Caco-2 (cell line): ENCODE results near the gene PIH1D1. TPM values are rescaled to one million over a fixed set of nuclear protein-coding genes. Genes with fewer than 3 reads are reported as not detected.
A peak's percentile ranks its signal among the peaks of the same experiment; 100 is the strongest.

Source experiments
- BruUV-seq: library from RNA; stranded (reverse); fragments of 400-500 nt; replicated peaks from 2 replicates; lab custom pipeline; 2021; lab: Mats Ljungman, UMichigan
- CTCF ChIA-PET: fragments of 300-600 bp; sonication (Branson Sonifier 250); formaldehyde crosslinking; loops from one replicate; lab custom pipeline; 2022; ENCODE audit warnings: antibody characterized with exemption; lab: Charles Lee
- POLR2A ChIA-PET: fragments of 300-600 bp; sonication (Branson Sonifier 250); formaldehyde crosslinking; loops from one replicate; lab custom pipeline; 2022; ENCODE audit warnings: antibody characterized with exemption; lab: Charles Lee
- DNase-seq, 2 experiments: peaks; one replicate each; pipeline versions ENCODE4 v3.0.0 to v3.0.0-alpha.2; 2020 to 2022
- H3K27me3 ChIP-seq: replicated peaks from 2 replicates; pipeline ENCODE4 v1.6.0; 2011; ENCODE audit warnings: low read length; ENCODE audit not compliant: control insufficient read depth, insufficient read depth
- H3K36me3 ChIP-seq: 2 replicates; pipeline ENCODE4 v1.5.1; 2011; ENCODE audit warnings: low read length; ENCODE audit not compliant: control insufficient read depth, insufficient read depth
- H3K4me1 ChIP-seq: fragments of 250-450 bp; sonication (Bioruptor Pico); 2 replicates; pipeline ENCODE4 v1.5.1; 2020; ENCODE audit warnings: mild to moderate bottlenecking
- H3K4me3 ChIP-seq: 2 replicates; pipeline ENCODE4 v1.5.1; 2011; ENCODE audit warnings: low read depth, mild to moderate bottlenecking, control low read depth, low read length
- H3K9me3 ChIP-seq: fragments of 250-450 bp; sonication (Bioruptor Pico); 2 replicates; pipeline ENCODE4 v1.5.1; 2020; ENCODE audit warnings: mild to moderate bottlenecking, moderate library complexity
- H3K27ac Mint-ChIP-seq: one replicate; pipeline ENCODE4 v1.8.0; 2022; ENCODE audit warnings: mixed read lengths; ENCODE audit not compliant: unreplicated experiment
- H3K27me3 Mint-ChIP-seq: one replicate; pipeline ENCODE4 v1.8.0; 2022; ENCODE audit warnings: mixed read lengths; ENCODE audit not compliant: insufficient read depth, unreplicated experiment
- H3K36me3 Mint-ChIP-seq: one replicate; pipeline ENCODE4 v1.8.0; 2022; ENCODE audit warnings: mild to moderate bottlenecking, mixed read lengths; ENCODE audit not compliant: insufficient read depth, unreplicated experiment
- H3K4me1 Mint-ChIP-seq: one replicate; pipeline ENCODE4 v1.8.0; 2022; ENCODE audit warnings: low read depth, mixed read lengths; ENCODE audit not compliant: unreplicated experiment
- H3K4me3 Mint-ChIP-seq: one replicate; pipeline ENCODE4 v1.8.0; 2022; ENCODE audit warnings: mild to moderate bottlenecking, moderate library complexity, mixed read lengths; ENCODE audit not compliant: unreplicated experiment
- H3K9me3 Mint-ChIP-seq: one replicate; pipeline ENCODE4 v1.8.0; 2022; ENCODE audit warnings: mixed read lengths; ENCODE audit not compliant: unreplicated experiment
- intact Hi-C: fragments of 100-400 bp; cut with micrococcal nuclease; formaldehyde crosslinking; loops from one replicate; pipeline ENCODE4 v1.10.0; 2022; ENCODE audit not compliant: unreplicated experiment
- total RNA-seq: library from RNA; stranded (reverse); gene quantifications from 2 replicates; pipeline ENCODE4 v1.2.3, GENCODE V29; 2022
- TF ChIP-seq, protein P1 (sequence below), 2 experiments: fragments of 200-600 bp in 1 of 2; IDR thresholded peaks; 1 replicate in 1 of 2; 2 replicates in 1 of 2; pipeline versions ENCODE4 v1.5.1 to v1.8.0; 2011 to 2022; ENCODE audit warnings: antibody characterized with exemption in 1 of 2, control low read depth in 1 of 2, inconsistent platforms in 1 of 2, low read depth in 1 of 2, low read length in 1 of 2, mild to moderate bottlenecking in 1 of 2, moderate library complexity in 1 of 2; ENCODE audit not compliant: insufficient read depth in 1 of 2, severe bottlenecking in 1 of 2, unreplicated experiment in 1 of 2

PIH1D1 gene
- total RNA-seq, 1 experiment from 2014 or later: 150 TPM

DNA sequence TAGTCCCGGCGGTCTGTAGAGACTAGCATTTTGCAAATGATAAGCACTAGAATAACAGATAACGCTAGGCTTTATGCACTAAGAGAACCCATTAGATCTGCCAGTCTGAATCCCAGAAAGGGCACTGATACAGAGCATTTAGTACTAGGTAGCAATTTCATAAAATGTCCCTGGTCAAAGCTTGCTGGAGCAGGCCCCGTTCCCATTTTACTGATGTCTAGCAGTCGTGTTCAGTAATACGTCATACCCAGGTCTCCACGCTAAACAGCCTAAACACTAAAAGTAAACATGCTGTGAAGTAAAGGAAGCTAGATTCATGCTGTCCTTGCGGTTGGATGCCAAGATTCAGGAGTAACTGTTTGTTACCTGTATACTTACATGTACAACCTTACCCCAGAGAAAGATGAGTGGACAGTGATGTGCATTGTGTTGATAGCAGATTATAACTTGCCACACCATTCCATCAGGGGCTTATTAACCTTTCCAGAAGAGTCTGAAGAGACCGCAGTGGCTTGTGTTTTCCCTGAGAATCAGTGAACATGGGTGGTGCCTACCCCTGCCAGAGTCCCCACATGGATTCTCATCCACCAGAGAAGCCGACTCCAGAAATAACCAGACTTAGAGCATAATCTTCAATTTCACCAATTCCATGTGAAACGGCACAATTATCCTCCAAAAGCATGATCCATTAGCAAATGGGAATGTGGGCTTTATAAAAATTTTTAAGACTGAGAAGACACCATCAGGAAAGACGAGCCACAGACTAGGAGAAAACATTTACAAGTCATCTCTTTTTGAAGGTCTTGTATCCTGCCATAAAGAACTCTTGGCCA is 41.2 kb upstream of the PIH1D1 start:
- Mint-ChIP-seq H3K27ac (peak overlapping the region; percentile 76), H3K27me3 (no peaks in the 10 kb centered on the region), H3K4me1 (peaks cover 6% of the 10 kb centered on the region), H3K36me3 (peaks cover 100% of the 10 kb centered on the region), H3K4me3 (no peak overlapping the region), H3K9me3 (no peaks in the 10 kb centered on the region)
- ChIA-PET CTCF (no interaction called here), POLR2A (interaction anchor here (0.9 kb wide), 1 partner anchor 39 kb away, joined by 3 read pairs; the partner anchor contains the start of gene ALDH16A1)
- Histone ChIP-seq H3K4me1 (peaks cover 25% of the 10 kb centered on the region), H3K4me3 (no peak overlapping the region), H3K27me3 (no peaks in the 10 kb centered on the region), H3K36me3 (peaks cover 12% of the 10 kb centered on the region), H3K9me3 (no peaks in the 10 kb centered on the region)
- TF ChIP-seq, protein P1, sequence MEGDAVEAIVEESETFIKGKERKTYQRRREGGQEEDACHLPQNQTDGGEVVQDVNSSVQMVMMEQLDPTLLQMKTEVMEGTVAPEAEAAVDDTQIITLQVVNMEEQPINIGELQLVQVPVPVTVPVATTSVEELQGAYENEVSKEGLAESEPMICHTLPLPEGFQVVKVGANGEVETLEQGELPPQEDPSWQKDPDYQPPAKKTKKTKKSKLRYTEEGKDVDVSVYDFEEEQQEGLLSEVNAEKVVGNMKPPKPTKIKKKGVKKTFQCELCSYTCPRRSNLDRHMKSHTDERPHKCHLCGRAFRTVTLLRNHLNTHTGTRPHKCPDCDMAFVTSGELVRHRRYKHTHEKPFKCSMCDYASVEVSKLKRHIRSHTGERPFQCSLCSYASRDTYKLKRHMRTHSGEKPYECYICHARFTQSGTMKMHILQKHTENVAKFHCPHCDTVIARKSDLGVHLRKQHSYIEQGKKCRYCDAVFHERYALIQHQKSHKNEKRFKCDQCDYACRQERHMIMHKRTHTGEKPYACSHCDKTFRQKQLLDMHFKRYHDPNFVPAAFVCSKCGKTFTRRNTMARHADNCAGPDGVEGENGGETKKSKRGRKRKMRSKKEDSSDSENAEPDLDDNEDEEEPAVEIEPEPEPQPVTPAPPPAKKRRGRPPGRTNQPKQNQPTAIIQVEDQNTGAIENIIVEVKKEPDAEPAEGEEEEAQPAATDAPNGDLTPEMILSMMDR (IDR thresholded peaks at IDR 0.05; ENCODE audit: insufficient read depth in 1 of 2, low read depth in 1 of 2, low read length in 1 of 2, severe bottlenecking in 1 of 2, unreplicated experiment in 1 of 2): no peak
- DNase-seq: no peak
- intact Hi-C loops: no loop called here
- BruUV-seq: no TSS peak

DNA sequence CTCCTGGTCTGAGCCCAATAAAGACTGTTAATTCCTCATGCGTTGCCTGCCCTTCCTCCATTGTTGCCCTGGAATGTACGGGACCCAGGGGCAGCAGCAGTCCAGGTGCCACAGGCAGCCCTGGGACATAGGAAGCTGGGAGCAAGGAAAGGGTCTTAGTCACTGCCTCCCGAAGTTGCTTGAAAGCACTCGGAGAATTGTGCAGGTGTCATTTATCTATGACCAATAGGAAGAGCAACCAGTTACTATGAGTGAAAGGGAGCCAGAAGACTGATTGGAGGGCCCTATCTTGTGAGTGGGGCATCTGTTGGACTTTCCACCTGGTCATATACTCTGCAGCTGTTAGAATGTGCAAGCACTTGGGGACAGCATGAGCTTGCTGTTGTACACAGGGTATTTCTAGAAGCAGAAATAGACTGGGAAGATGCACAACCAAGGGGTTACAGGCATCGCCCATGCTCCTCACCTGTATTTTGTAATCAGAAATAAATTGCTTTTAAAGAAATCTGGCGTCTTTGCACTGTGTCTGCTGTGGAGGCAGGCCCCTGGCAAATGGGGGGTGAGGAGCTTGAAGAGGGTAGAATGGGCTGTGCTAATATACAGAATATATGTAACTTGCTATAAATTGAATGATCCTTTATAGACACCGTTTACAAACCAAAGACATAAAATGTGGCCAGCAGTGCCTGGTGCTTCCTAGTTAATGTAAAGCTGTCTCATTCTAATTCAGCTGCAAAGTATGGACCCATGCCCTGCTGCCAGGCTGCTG is 40.4 kb upstream of the PIH1D1 start:
- no peak for DNase-seq
- Mint-ChIP-seq H3K4me1 (no peaks in the 10 kb centered on the region), H3K27me3 (no peaks in the 10 kb centered on the region), H3K4me3 (no peak overlapping the region), H3K9me3 (no peaks in the 10 kb centered on the region), H3K36me3 (peaks cover 100% of the 10 kb centered on the region), H3K27ac (peak overlapping the region; percentile 76)
- Histone ChIP-seq H3K27me3 (no peaks in the 10 kb centered on the region), H3K4me1 (peaks cover 17% of the 10 kb centered on the region; the same call in 1 of the 2 replicates), H3K4me3 (no peak overlapping the region), H3K36me3 (peaks cover 8% of the 10 kb centered on the region), H3K9me3 (no peaks in the 10 kb centered on the region)
- TF ChIP-seq, protein P1 (IDR thresholded peaks at IDR 0.05; ENCODE audit: insufficient read depth in 1 of 2, low read depth in 1 of 2, low read length in 1 of 2, severe bottlenecking in 1 of 2, unreplicated experiment in 1 of 2): no peak
- ChIA-PET CTCF (no interaction called here), POLR2A (interaction anchor here (0.9 kb wide), 1 partner anchor 39 kb away, joined by 3 read pairs; the partner anchor contains the start of gene ALDH16A1)
- no TSS peak for BruUV-seq
- intact Hi-C loops: no loop called here

DNA sequence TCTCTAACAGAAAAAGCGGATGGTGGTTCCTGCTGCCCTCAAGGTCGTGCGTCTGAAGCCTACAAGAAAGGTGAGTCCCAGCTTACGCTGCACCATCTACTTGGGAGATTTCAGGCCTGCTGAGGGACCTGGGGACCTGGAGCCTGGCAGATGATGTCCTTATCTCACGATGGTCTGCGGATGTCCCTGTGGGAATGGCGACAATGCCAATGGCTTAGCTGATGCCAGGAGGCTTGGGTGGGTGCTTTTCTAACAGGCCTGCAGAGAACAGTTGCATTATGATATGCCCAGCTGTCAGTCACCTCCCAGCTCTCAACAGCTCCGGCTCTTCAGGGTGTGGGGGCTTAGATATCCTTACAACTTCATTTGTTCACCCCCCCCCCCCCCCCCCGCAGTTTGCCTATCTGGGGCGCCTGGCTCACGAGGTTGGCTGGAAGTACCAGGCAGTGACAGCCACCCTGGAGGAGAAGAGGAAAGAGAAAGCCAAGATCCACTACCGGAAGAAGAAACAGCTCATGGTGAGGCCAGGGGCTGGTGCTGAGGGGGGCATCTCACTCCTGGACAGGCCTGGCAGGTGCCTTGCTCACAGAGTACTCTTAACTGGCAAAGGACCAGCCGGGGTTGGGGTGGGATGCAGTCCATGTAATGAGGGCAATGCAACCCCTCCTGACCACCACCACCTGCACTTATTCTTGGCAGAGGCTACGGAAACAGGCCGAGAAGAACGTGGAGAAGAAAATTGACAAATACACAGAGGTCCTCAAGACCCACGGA is 39.6 kb upstream of the PIH1D1 start:
- intact Hi-C loops: no loop called here
- Histone ChIP-seq H3K4me3 (no peak overlapping the region), H3K36me3 (peaks cover 8% of the 10 kb centered on the region), H3K9me3 (no peaks in the 10 kb centered on the region), H3K27me3 (no peaks in the 10 kb centered on the region), H3K4me1 (peaks cover 17% of the 10 kb centered on the region; the same call in 1 of the 2 replicates)
- no peaks in the 10 kb centered on the region for H3K27me3 Mint-ChIP-seq
- no peaks in the 10 kb centered on the region for H3K4me1 Mint-ChIP-seq
- TF ChIP-seq, protein P1 (IDR thresholded peaks at IDR 0.05; ENCODE audit: insufficient read depth in 1 of 2, low read depth in 1 of 2, low read length in 1 of 2, severe bottlenecking in 1 of 2, unreplicated experiment in 1 of 2): no peak
- ChIA-PET CTCF (no interaction called here), POLR2A (no interaction called here)
- H3K9me3 Mint-ChIP-seq: no peaks in the 10 kb centered on the region
- no peak for DNase-seq
- H3K4me3 Mint-ChIP-seq: peak overlapping the region; percentile 97
- BruUV-seq: no TSS peak
- H3K27ac Mint-ChIP-seq: peak overlapping the region; percentile 99
- peaks cover 94% of the 10 kb centered on the region for H3K36me3 Mint-ChIP-seq
